ENCODE measurements around the gene CSAD.

CSAD gene

GRCh38 chr12:53147181-53147580 lies 33.5 kb downstream of the CSAD start:
- ChIA-PET CTCF (no interaction called here), POLR2A (no interaction called here)
- no peak for DNase-seq (ENCODE audit: extremely low spot score)
- TF ChIP-seq ELF4 (IDR thresholded peaks at IDR 0.05): no peak
- no peak for TF ChIP-seq BHLHE40 (IDR thresholded peaks at IDR 0.05; ENCODE audit: borderline replicate concordance)
- no peak for TF ChIP-seq TARDBP (IDR thresholded peaks at IDR 0.05)
- TF ChIP-seq NFRKB (IDR thresholded peaks at IDR 0.05): peak; percentile 49

GRCh38 chr12:53145383-53146260 lies 35.1 kb downstream of the CSAD start:
- CTCF ChIA-PET: no interaction called here
- no peak for DNase-seq (ENCODE audit: extremely low spot score)
- POLR2A ChIA-PET: interaction anchor here (0.7 kb wide), 1 partner anchor 53 kb away, joined by 4 read pairs; no protein-coding TSS in a partner anchor
- TF ChIP-seq ELF4 (IDR thresholded peaks at IDR 0.05) (no peak), ARNT (IDR thresholded peaks at IDR 0.05) (no peak), CTBP1 (IDR thresholded peaks at IDR 0.05; ENCODE audit: borderline replicate concordance) (no peak), FOXM1 (IDR thresholded peaks at IDR 0.05; ENCODE audit: borderline replicate concordance) (no peak), FOXK2 (IDR thresholded peaks at IDR 0.05) (no peak), NFRKB (IDR thresholded peaks at IDR 0.05) (no peak), PKNOX1 (IDR thresholded peaks at IDR 0.05) (no peak), HDGF (IDR thresholded peaks at IDR 0.05; ENCODE audit: borderline replicate concordance) (no peak), SP1 (IDR thresholded peaks at IDR 0.05) (no peak), ZNF384 (IDR thresholded peaks at IDR 0.05) (no peak), BHLHE40 (IDR thresholded peaks at IDR 0.05; ENCODE audit: borderline replicate concordance) (no peak)

GRCh38 chr12:53143355-53143754 lies 37.4 kb downstream of the CSAD start:
- POLR2A ChIA-PET: no interaction called here

GRCh38 chr12:53133722-53134121 lies 47.0 kb downstream of the CSAD start:
- no peak for DNase-seq (ENCODE audit: extremely low spot score)
- ChIA-PET CTCF (no interaction called here), POLR2A (no interaction called here)
- no peak for TF ChIP-seq HDGF (IDR thresholded peaks at IDR 0.05; ENCODE audit: borderline replicate concordance)
- TF ChIP-seq FOXK2 (IDR thresholded peaks at IDR 0.05): no peak
- no peak for TF ChIP-seq ELF4 (IDR thresholded peaks at IDR 0.05)
- TF ChIP-seq ARNT (IDR thresholded peaks at IDR 0.05): no peak
- TF ChIP-seq TARDBP (IDR thresholded peaks at IDR 0.05): no peak
- TF ChIP-seq CTBP1 (IDR thresholded peaks at IDR 0.05; ENCODE audit: borderline replicate concordance): no peak
- no peak for TF ChIP-seq SUZ12 (IDR thresholded peaks at IDR 0.05)
- no peak for TF ChIP-seq FOXM1 (IDR thresholded peaks at IDR 0.05; ENCODE audit: borderline replicate concordance)
- TF ChIP-seq SP1 (IDR thresholded peaks at IDR 0.05): no peak
- TF ChIP-seq PKNOX1 (IDR thresholded peaks at IDR 0.05): no peak
- no peak for TF ChIP-seq FOXA1 (IDR thresholded peaks at IDR 0.05)
- no peak for TF ChIP-seq NFRKB (IDR thresholded peaks at IDR 0.05)
- TF ChIP-seq BHLHE40 (IDR thresholded peaks at IDR 0.05; ENCODE audit: borderline replicate concordance): no peak
- no peak for TF ChIP-seq LEF1 (IDR thresholded peaks at IDR 0.05; ENCODE audit: borderline replicate concordance)
- no peak for TF ChIP-seq ZNF384 (IDR thresholded peaks at IDR 0.05)
- no peak for TF ChIP-seq L3MBTL2 (conservative IDR thresholded peaks at IDR 0.05)

More at GRCh38 chr12:53143355-53143754, 37.4 kb downstream of the CSAD start:
- no peak for TF ChIP-seq CTBP1 (IDR thresholded peaks at IDR 0.05; ENCODE audit: borderline replicate concordance)
- CTCF ChIA-PET: interaction anchor here (0.7 kb wide), 1 partner anchor 81 kb away, joined by 4 read pairs; no protein-coding TSS in a partner anchor
- no peak for DNase-seq (ENCODE audit: extremely low spot score)

- ChIA-PET CTCF (no interaction called here), POLR2A (no interaction called here)
- no peak for DNase-seq (ENCODE audit: extremely low spot score)
- TF ChIP-seq FOXM1 (IDR thresholded peaks at IDR 0.05; ENCODE audit: borderline replicate concordance) (no peak), SUZ12 (IDR thresholded peaks at IDR 0.05) (no peak), ELF4 (IDR thresholded peaks at IDR 0.05) (no peak), TARDBP (IDR thresholded peaks at IDR 0.05) (no peak), SP1 (IDR thresholded peaks at IDR 0.05) (no peak), ARNT (IDR thresholded peaks at IDR 0.05) (no peak), LEF1 (IDR thresholded peaks at IDR 0.05; ENCODE audit: borderline replicate concordance) (no peak), NFRKB (IDR thresholded peaks at IDR 0.05) (no peak), L3MBTL2 (conservative IDR thresholded peaks at IDR 0.05) (no peak), CTBP1 (IDR thresholded peaks at IDR 0.05; ENCODE audit: borderline replicate concordance) (no peak), ZNF384 (IDR thresholded peaks at IDR 0.05) (no peak), BHLHE40 (IDR thresholded peaks at IDR 0.05; ENCODE audit: borderline replicate concordance) (no peak), FOXA1 (IDR thresholded peaks at IDR 0.05) (no peak), PKNOX1 (IDR thresholded peaks at IDR 0.05) (no peak), HDGF (IDR thresholded peaks at IDR 0.05; ENCODE audit: borderline replicate concordance) (no peak), FOXK2 (IDR thresholded peaks at IDR 0.05) (no peak)
Measured at GRCh38 chr12:53131844-53132243, 48.9 kb downstream of the CSAD start.

- CTCF ChIA-PET: interaction anchor here (0.7 kb wide), 1 partner anchor 275 kb away, joined by 9 read pairs; no protein-coding TSS in a partner anchor
- POLR2A ChIA-PET: no interaction called here
- no peak for TF ChIP-seq FOXA1 (IDR thresholded peaks at IDR 0.05)
- TF ChIP-seq BHLHE40 (IDR thresholded peaks at IDR 0.05; ENCODE audit: borderline replicate concordance): no peak
- TF ChIP-seq L3MBTL2 (conservative IDR thresholded peaks at IDR 0.05): no peak
- no peak for TF ChIP-seq FOXK2 (IDR thresholded peaks at IDR 0.05)
- no peak for TF ChIP-seq ARNT (IDR thresholded peaks at IDR 0.05)
- no peak for TF ChIP-seq HDGF (IDR thresholded peaks at IDR 0.05; ENCODE audit: borderline replicate concordance)
- TF ChIP-seq ZNF384 (IDR thresholded peaks at IDR 0.05): no peak
- TF ChIP-seq CTBP1 (IDR thresholded peaks at IDR 0.05; ENCODE audit: borderline replicate concordance): no peak
- no peak for TF ChIP-seq NFRKB (IDR thresholded peaks at IDR 0.05)
- TF ChIP-seq ELF4 (IDR thresholded peaks at IDR 0.05): no peak
- no peak for TF ChIP-seq SP1 (IDR thresholded peaks at IDR 0.05)
- no peak for TF ChIP-seq TARDBP (IDR thresholded peaks at IDR 0.05)
- TF ChIP-seq LEF1 (IDR thresholded peaks at IDR 0.05; ENCODE audit: borderline replicate concordance): no peak
- no peak for TF ChIP-seq PKNOX1 (IDR thresholded peaks at IDR 0.05)
- no peak for TF ChIP-seq SUZ12 (IDR thresholded peaks at IDR 0.05)
- no peak for TF ChIP-seq FOXM1 (IDR thresholded peaks at IDR 0.05; ENCODE audit: borderline replicate concordance)
- no peak for DNase-seq (ENCODE audit: extremely low spot score)
Measured at GRCh38 chr12:53128780-53129569, 51.8 kb downstream of the CSAD start.

Data from HEK293T (cell line).